Ishikawa (cell line): ENCODE data around the gene L1CAM.

ENCODE experiments used
- CEBPB ChIP-seq: IDR thresholded peaks from 2 replicates; pipeline ENCODE4 v1.6.1; 2012
- CREB1 ChIP-seq: IDR thresholded peaks from 2 replicates; pipeline ENCODE4 v1.6.1; 2012; ENCODE audit warnings: low read depth
- EGR1 ChIP-seq: IDR thresholded peaks from 2 replicates; pipeline ENCODE4 v1.6.1; 2012
- EP300 ChIP-seq: IDR thresholded peaks from 2 replicates; pipeline ENCODE4 v1.6.1; 2012; ENCODE audit warnings: borderline replicate concordance
- FOXM1 ChIP-seq: IDR thresholded peaks from 2 replicates; pipeline ENCODE4 v1.6.1; 2012; ENCODE audit warnings: low read depth, borderline replicate concordance
- NFIC ChIP-seq: IDR thresholded peaks from 2 replicates; pipeline ENCODE4 v1.6.1; 2012
- RAD21 ChIP-seq: IDR thresholded peaks from 2 replicates; pipeline ENCODE4 v1.6.1; 2012; ENCODE audit warnings: low read depth
- TAF1 ChIP-seq: IDR thresholded peaks from 2 replicates; pipeline ENCODE4 v1.6.1; 2012; ENCODE audit warnings: low read depth, mild to moderate bottlenecking
- TEAD4 ChIP-seq: IDR thresholded peaks from 2 replicates; pipeline ENCODE4 v1.6.1; 2012
- YY1 ChIP-seq: IDR thresholded peaks from 2 replicates; pipeline ENCODE4 v1.6.1; 2012; ENCODE audit warnings: low read depth
- TF ChIP-seq, protein P1 (sequence below): IDR thresholded peaks from 2 replicates; pipeline ENCODE4 v1.6.1; 2012; ENCODE audit warnings: low read depth, mild to moderate bottlenecking
- TF ChIP-seq, protein P2 (sequence below): IDR thresholded peaks from 2 replicates; pipeline ENCODE4 v1.6.1; 2012
- TF ChIP-seq, protein P3 (sequence below): IDR thresholded peaks from 2 replicates; pipeline ENCODE4 v1.6.1; 2012

The L1CAM gene, protein sequence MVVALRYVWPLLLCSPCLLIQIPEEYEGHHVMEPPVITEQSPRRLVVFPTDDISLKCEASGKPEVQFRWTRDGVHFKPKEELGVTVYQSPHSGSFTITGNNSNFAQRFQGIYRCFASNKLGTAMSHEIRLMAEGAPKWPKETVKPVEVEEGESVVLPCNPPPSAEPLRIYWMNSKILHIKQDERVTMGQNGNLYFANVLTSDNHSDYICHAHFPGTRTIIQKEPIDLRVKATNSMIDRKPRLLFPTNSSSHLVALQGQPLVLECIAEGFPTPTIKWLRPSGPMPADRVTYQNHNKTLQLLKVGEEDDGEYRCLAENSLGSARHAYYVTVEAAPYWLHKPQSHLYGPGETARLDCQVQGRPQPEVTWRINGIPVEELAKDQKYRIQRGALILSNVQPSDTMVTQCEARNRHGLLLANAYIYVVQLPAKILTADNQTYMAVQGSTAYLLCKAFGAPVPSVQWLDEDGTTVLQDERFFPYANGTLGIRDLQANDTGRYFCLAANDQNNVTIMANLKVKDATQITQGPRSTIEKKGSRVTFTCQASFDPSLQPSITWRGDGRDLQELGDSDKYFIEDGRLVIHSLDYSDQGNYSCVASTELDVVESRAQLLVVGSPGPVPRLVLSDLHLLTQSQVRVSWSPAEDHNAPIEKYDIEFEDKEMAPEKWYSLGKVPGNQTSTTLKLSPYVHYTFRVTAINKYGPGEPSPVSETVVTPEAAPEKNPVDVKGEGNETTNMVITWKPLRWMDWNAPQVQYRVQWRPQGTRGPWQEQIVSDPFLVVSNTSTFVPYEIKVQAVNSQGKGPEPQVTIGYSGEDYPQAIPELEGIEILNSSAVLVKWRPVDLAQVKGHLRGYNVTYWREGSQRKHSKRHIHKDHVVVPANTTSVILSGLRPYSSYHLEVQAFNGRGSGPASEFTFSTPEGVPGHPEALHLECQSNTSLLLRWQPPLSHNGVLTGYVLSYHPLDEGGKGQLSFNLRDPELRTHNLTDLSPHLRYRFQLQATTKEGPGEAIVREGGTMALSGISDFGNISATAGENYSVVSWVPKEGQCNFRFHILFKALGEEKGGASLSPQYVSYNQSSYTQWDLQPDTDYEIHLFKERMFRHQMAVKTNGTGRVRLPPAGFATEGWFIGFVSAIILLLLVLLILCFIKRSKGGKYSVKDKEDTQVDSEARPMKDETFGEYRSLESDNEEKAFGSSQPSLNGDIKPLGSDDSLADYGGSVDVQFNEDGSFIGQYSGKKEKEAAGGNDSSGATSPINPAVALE

DNA sequence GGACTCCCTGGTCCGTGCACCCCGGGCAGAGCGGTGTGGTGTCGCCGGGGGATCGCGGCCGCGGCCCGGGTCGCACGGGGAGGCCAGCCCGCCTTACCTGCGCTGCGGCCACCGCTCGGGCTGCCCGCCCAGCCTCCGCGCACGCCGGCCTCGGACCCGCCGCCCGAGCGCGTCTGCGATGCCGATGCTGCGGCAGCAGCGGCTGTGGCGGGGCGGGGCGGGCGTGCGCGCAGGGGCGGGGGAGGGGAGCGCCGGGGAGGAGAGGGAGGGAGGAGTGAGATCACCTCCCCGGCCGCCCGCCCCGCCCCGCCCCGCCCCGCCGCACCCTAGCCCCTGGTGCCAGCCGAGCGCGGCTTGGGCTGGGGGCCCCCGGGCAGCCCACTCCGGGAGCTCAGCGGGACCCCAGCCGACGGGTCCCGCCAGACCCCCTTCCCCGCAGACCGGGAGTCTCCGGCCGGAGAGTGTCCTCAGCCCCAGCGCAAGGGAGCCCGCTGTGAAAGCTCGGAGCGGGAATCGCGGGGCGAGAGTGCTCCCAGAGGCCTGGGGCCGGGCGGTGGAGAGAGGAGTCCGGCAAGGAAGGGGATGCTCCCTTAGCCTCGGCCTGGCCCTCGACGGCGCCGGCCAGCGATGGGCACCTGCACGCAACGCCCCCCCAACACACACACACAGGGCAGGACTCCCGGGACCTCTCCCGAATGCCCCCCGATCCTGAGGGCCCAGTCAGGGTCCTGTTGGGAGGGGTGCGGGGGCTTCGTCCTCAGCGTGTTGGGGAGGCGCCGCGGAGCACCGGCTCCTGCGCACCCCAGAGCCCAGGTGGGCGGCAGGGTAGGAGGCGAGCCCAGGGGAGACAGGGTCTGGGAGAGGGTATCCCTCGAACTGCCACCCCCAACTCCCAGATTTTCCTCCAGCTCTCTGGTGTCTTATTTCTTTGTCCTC, at the start of gene L1CAM:
Gene L1CAM (minus strand): TSS at position 206 of the 936 bp plus-strand sequence. CDS start 10,337 bp downstream, outside the sequence.
- no peak for TF ChIP-seq RAD21
- TF ChIP-seq, protein P1, sequence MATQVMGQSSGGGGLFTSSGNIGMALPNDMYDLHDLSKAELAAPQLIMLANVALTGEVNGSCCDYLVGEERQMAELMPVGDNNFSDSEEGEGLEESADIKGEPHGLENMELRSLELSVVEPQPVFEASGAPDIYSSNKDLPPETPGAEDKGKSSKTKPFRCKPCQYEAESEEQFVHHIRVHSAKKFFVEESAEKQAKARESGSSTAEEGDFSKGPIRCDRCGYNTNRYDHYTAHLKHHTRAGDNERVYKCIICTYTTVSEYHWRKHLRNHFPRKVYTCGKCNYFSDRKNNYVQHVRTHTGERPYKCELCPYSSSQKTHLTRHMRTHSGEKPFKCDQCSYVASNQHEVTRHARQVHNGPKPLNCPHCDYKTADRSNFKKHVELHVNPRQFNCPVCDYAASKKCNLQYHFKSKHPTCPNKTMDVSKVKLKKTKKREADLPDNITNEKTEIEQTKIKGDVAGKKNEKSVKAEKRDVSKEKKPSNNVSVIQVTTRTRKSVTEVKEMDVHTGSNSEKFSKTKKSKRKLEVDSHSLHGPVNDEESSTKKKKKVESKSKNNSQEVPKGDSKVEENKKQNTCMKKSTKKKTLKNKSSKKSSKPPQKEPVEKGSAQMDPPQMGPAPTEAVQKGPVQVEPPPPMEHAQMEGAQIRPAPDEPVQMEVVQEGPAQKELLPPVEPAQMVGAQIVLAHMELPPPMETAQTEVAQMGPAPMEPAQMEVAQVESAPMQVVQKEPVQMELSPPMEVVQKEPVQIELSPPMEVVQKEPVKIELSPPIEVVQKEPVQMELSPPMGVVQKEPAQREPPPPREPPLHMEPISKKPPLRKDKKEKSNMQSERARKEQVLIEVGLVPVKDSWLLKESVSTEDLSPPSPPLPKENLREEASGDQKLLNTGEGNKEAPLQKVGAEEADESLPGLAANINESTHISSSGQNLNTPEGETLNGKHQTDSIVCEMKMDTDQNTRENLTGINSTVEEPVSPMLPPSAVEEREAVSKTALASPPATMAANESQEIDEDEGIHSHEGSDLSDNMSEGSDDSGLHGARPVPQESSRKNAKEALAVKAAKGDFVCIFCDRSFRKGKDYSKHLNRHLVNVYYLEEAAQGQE, result no peak
- no peak for TF ChIP-seq CREB1
- no peak for TF ChIP-seq FOXM1
- TF ChIP-seq, protein P2, sequence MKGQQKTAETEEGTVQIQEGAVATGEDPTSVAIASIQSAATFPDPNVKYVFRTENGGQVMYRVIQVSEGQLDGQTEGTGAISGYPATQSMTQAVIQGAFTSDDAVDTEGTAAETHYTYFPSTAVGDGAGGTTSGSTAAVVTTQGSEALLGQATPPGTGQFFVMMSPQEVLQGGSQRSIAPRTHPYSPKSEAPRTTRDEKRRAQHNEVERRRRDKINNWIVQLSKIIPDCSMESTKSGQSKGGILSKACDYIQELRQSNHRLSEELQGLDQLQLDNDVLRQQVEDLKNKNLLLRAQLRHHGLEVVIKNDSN, result no peak
- TF ChIP-seq TAF1, result no peak

DNA sequence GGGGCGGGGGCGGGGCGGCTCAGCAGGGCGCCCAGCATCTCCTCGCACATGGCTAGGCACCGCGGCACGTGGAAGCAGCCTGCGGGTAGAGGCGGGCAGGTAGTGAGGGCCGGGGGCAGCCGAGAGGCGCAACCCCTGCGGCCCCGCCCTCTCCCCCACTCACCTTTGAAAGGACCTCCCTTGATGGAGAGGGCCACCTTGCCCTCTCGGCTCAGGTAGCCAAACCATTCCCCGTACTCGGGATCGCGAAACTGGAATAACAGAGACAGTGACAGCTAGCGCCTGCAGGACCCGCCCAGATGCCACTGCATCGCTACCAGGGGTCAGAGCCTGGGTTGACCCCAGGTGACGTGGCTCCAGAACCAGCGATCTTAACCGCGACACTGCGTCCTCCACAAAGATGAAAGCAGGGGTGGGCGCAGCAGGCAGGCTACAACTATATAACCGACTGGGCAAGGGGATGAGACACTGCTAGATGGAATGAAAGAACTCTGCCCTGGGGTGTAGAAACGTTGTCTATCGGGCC, 49.4 kb upstream of the L1CAM start:
- no peak for TF ChIP-seq YY1
- TF ChIP-seq CREB1, result no peak
- TF ChIP-seq, protein P2, result no peak
- TF ChIP-seq EP300, result no peak
- no peak for TF ChIP-seq FOXM1
- TF ChIP-seq, protein P1, result no peak
- no peak for TF ChIP-seq CEBPB
- TF ChIP-seq, protein P3, sequence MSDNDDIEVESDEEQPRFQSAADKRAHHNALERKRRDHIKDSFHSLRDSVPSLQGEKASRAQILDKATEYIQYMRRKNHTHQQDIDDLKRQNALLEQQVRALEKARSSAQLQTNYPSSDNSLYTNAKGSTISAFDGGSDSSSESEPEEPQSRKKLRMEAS, result peak; percentile 45; the same call in 1 of the 2 replicates

DNA sequence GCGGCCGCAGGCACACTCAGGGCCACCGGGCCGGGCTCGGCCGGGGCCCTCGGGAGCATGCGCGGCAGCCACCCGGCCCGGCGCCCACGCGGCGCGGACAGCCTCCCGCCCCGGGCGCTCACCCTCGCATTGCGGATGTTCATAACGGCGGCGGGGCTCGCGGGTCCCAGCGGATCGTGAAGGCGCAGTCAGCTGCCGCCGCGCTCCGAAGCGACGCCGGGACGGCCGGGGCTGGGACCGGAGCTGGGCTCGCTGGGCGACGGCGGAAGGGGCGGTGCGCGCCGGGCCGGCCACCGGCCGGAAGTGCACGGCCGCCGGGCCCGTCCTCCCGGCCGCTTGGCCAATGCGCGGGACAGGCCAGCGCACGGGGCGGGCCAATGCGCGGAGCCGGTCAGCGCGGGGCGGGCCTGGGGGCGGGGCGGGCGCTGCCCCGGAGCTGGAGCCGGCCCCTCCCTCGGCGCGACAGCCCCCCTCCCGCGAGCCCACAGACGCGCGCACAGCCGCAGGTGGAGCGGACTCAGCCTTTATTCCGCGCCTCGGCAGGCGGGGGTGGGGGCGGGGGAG, 48.9 kb upstream of the L1CAM start, which contains the start of gene NAA10:
Gene NAA10 (minus strand): TSS at position 276 of the 564 bp plus-strand sequence. CDS start 133 bp downstream, at position 143.
- no peak for TF ChIP-seq NFIC
- TF ChIP-seq CEBPB, result no peak
- TF ChIP-seq, protein P3, result no peak; the same call in 1 of the 2 replicates

DNA sequence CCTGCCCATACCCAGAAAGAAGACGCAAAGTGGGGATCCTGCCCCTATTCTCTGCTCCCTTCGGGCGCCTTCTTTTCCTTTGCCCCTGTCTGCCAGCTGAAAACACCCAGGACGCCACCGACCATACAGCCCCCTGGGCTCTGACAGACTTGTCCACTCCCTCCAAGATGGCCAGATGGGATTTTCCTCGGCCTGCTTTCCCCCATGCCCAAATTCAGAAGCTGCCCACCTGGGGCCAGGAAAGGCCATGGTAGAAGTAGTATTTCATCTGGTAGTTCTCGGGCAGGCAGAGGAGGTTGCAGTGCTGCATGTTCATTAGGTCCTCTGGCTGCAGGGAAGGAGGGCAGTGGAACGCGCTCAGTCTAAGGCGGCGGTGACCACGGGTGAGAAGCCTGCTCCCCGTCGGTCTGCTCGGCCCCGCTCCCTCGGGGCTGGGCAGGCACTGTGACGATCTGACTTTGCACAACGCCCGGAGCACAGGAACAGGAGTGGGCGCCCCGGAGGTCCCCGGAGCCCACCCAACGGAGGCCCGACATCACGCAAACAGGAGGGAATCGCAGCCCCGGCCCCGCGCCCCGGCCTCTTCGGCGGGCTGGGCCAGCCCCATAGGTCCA, 48.3 kb upstream of the L1CAM start:
- TF ChIP-seq EP300 (no peak), CREB1 (no peak), TEAD4 (no peak), FOXM1 (no peak), YY1 (no peak), EGR1 (no peak), CEBPB (no peak), NFIC (no peak)
- TF ChIP-seq, protein P3, result no peak
- TF ChIP-seq, protein P1, result no peak
